IMR-90 (cell line): Measurements from ENCODE around the gene PPP1R2.

Experiments
- BHLHE40 ChIP-seq: fragments of 150-350 bp; IDR thresholded peaks from 2 replicates; pipeline ENCODE4 v1.6.1; 2016; ENCODE audit warnings: mild to moderate bottlenecking, low read depth, low read length
- CEBPB ChIP-seq: IDR thresholded peaks from 2 replicates; pipeline ENCODE4 v1.6.1; 2012; ENCODE audit warnings: low read depth, low read length, improper control_type of control experiment
- CHD1 ChIP-seq: IDR thresholded peaks from 2 replicates; pipeline ENCODE4 v1.6.1; 2012; ENCODE audit warnings: low read depth, low read length, improper control_type of control experiment
- CTCF ChIP-seq: conservative IDR thresholded peaks from 2 replicates; pipeline ENCODE4 v1.5.1; 2012; ENCODE audit warnings: mild to moderate bottlenecking, low read depth, low read length, improper control_type of control experiment
- FOS ChIP-seq: fragments of 150-350 bp; IDR thresholded peaks from 2 replicates; pipeline ENCODE4 v1.6.1; 2016; ENCODE audit warnings: low read depth, low read length
- MAFK ChIP-seq: IDR thresholded peaks from 2 replicates; pipeline ENCODE4 v1.6.1; 2012; ENCODE audit warnings: low read depth, low read length, improper control_type of control experiment
- MAZ ChIP-seq: IDR thresholded peaks from 2 replicates; pipeline ENCODE4 v1.6.1; 2012; ENCODE audit warnings: low read depth, mild to moderate bottlenecking, low read length, improper control_type of control experiment, moderate library complexity, borderline replicate concordance
- MXI1 ChIP-seq: IDR thresholded peaks from 2 replicates; pipeline ENCODE4 v1.6.1; 2012; ENCODE audit warnings: low read depth, mild to moderate bottlenecking, low read length, moderate library complexity, borderline replicate concordance
- POLR2A ChIP-seq: IDR thresholded peaks from 2 replicates; pipeline ENCODE4 v1.6.1; 2012; ENCODE audit warnings: mild to moderate bottlenecking, low read depth, low read length
- RAD21 ChIP-seq: IDR thresholded peaks from 2 replicates; pipeline ENCODE4 v1.6.1; 2012; ENCODE audit warnings: low read length, improper control_type of control experiment
- RCOR1 ChIP-seq: IDR thresholded peaks from 2 replicates; pipeline ENCODE4 v1.6.1; 2012; ENCODE audit warnings: mild to moderate bottlenecking, low read length, improper control_type of control experiment; ENCODE audit not compliant: insufficient replicate concordance
- RFX5 ChIP-seq: IDR thresholded peaks from 2 replicates; pipeline ENCODE4 v1.8.0; 2012; ENCODE audit warnings: low read depth, mild to moderate bottlenecking, low read length, moderate library complexity
- SMC3 ChIP-seq: fragments of 150-350 bp; IDR thresholded peaks from 2 replicates; pipeline ENCODE4 v1.6.1; 2016; ENCODE audit warnings: low read depth, mild to moderate bottlenecking, antibody characterized with exemption, low read length, moderate library complexity
- USF2 ChIP-seq: fragments of 150-350 bp; IDR thresholded peaks from 2 replicates; pipeline ENCODE4 v1.6.1; 2017; ENCODE audit warnings: mild to moderate bottlenecking, antibody characterized with exemption, low read length, low read depth

- TF ChIP-seq CTCF (no peak), CEBPB (no peak), MAFK (no peak), POLR2A (no peak), CHD1 (no peak), MXI1 (no peak), RAD21 (no peak), USF2 (no peak), SMC3 (no peak), FOS (no peak), RCOR1 (no peak), RFX5 (no peak), MAZ (no peak), BHLHE40 (no peak)
Observed at GRCh38 chr3:195511136-195511535, 32.0 kb downstream of the PPP1R2 start.
